ENCODE measurements around the gene DLG2. TPM values are rescaled to one million over a fixed set of nuclear protein-coding genes. Genes with fewer than 3 reads are reported as not detected.
A peak's percentile ranks its signal among the peaks of the same experiment; 100 is the strongest.

The DLG2 gene
- total and polyA plus RNA-seq, 9 of the 15 experiments (the other 6 are each of a cell fraction or from before 2014, with no cell fraction given): 0.52 to 1.6 (median 0.95) TPM

DNA sequence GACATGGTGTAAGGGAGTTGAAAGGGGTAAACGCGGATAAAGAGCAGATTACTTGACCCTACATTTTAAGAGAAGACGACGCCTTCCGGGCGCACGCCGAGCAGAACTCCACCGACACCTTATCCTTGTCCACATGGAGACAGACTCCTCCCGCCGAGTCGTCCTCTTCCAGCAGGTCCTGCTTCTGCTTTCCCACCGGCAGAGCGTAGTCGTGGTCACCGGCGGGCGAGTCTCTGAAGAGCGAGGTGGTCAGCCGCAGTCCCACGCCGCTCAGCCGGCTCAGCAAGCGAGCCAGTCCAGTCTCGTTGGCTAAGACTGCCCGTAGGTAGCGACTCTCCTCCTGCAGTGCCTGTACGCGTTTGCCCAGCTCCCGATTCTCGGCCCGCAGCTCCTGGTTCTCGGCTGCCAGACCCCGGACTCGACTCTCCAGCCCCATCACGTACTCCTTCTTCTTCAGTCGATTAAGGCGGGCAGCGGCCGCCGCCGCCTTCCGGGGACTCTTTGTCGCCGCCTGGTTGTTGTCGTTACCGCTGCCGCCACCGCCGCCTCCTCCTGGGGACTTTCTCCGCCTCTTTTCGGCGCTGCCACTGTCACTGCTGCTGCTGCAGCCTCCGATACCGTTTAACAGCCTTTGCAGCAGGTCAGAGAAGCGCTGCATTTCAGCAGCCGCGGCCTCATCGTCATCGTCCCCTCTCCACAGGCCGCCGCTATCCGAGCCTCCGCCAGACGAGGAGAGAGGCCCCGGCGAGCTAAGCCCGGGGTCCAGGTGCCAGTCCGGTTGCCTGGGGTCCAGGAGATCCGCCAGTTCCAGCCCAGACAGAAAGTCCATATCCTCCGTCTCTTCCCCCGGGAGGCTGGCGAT is 36.8 kb upstream of the DLG2 start (continued):
- no peak for TF ChIP-seq RFX7 (CRISPR knock-in tag; IDR thresholded peaks at IDR 0.05)
- TF ChIP-seq SAP30 (IDR thresholded peaks at IDR 0.05; ENCODE audit: borderline replicate concordance, insufficient read depth, low read depth, low read length, poor library complexity, severe bottlenecking): peak; percentile 25
- 0 out of 2 replicates have a peak, but pooled peaks have one; percentile 16 for TF ChIP-seq KLF16 (IDR thresholded peaks at IDR 0.05)
- TF ChIP-seq, protein P1, sequence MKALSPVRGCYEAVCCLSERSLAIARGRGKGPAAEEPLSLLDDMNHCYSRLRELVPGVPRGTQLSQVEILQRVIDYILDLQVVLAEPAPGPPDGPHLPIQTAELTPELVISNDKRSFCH (CRISPR knock-in tag; IDR thresholded peaks at IDR 0.05): no peak
- TF ChIP-seq, protein P1 (tag; IDR thresholded peaks at IDR 0.05): no peak
- TF ChIP-seq LCOR (CRISPR knock-in tag; IDR thresholded peaks at IDR 0.05): peak; percentile 32; the same call in 1 of the 2 replicates
- TF ChIP-seq DDX20 (tag; IDR thresholded peaks at IDR 0.05; ENCODE audit: low read depth): no peak
- TF ChIP-seq ZNF707 (CRISPR knock-in tag; conservative IDR thresholded peaks at IDR 0.05): no peak
- no peak for TF ChIP-seq ZNF282 (CRISPR knock-in tag; IDR thresholded peaks at IDR 0.05)
- TF ChIP-seq RB1 (IDR thresholded peaks at IDR 0.05; ENCODE audit: low read depth): peak; percentile 40; the same call in 1 of the 2 replicates
- TF ChIP-seq ZKSCAN1 (IDR thresholded peaks at IDR 0.05; ENCODE audit: low read depth, low read length): 0 out of 2 replicates have a peak, but pooled peaks have one; percentile 43
- TF ChIP-seq CAMTA2 (CRISPR knock-in tag; conservative IDR thresholded peaks at IDR 0.05): no peak
- TF ChIP-seq KAT7 (CRISPR knock-in tag; IDR thresholded peaks at IDR 0.05; ENCODE audit: borderline replicate concordance): peak; percentile 44; the same call in 1 of the 2 replicates
- TF ChIP-seq ZNF134 (CRISPR knock-in tag; conservative IDR thresholded peaks at IDR 0.05): no peak
- no peak for TF ChIP-seq U2AF2 (optimal IDR thresholded peaks at IDR 0.05; ENCODE audit: low read depth, low read length)
- TF ChIP-seq, protein P2, sequence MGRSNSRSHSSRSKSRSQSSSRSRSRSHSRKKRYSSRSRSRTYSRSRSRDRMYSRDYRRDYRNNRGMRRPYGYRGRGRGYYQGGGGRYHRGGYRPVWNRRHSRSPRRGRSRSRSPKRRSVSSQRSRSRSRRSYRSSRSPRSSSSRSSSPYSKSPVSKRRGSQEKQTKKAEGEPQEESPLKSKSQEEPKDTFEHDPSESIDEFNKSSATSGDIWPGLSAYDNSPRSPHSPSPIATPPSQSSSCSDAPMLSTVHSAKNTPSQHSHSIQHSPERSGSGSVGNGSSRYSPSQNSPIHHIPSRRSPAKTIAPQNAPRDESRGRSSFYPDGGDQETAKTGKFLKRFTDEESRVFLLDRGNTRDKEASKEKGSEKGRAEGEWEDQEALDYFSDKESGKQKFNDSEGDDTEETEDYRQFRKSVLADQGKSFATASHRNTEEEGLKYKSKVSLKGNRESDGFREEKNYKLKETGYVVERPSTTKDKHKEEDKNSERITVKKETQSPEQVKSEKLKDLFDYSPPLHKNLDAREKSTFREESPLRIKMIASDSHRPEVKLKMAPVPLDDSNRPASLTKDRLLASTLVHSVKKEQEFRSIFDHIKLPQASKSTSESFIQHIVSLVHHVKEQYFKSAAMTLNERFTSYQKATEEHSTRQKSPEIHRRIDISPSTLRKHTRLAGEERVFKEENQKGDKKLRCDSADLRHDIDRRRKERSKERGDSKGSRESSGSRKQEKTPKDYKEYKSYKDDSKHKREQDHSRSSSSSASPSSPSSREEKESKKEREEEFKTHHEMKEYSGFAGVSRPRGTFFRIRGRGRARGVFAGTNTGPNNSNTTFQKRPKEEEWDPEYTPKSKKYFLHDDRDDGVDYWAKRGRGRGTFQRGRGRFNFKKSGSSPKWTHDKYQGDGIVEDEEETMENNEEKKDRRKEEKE (IDR thresholded peaks at IDR 0.05; ENCODE audit: borderline replicate concordance in 1 of 2, control insufficient read depth in 1 of 2, low read depth in 2 of 2, low read length in 1 of 2): peak in 1 of 2 experiments; percentile 22; a peak in 1 of 4 replicates
- TF ChIP-seq POLR3A (IDR thresholded peaks at IDR 0.05; ENCODE audit: borderline replicate concordance, extremely low read depth, insufficient read depth, insufficient read length): no peak
- TF ChIP-seq KDM4B (IDR thresholded peaks at IDR 0.05; ENCODE audit: borderline replicate concordance in 2 of 2, low read depth in 1 of 2): no peak
- TF ChIP-seq, protein P3, sequence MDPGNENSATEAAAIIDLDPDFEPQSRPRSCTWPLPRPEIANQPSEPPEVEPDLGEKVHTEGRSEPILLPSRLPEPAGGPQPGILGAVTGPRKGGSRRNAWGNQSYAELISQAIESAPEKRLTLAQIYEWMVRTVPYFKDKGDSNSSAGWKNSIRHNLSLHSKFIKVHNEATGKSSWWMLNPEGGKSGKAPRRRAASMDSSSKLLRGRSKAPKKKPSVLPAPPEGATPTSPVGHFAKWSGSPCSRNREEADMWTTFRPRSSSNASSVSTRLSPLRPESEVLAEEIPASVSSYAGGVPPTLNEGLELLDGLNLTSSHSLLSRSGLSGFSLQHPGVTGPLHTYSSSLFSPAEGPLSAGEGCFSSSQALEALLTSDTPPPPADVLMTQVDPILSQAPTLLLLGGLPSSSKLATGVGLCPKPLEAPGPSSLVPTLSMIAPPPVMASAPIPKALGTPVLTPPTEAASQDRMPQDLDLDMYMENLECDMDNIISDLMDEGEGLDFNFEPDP (CRISPR knock-in tag; IDR thresholded peaks at IDR 0.05): no peak
- no peak for TF ChIP-seq TCF7 (IDR thresholded peaks at IDR 0.05; ENCODE audit: borderline replicate concordance)
- no peak for TF ChIP-seq SNIP1 (IDR thresholded peaks at IDR 0.05; ENCODE audit: low read depth)
- no peak for TF ChIP-seq ZZZ3 (IDR thresholded peaks at IDR 0.05)
- no peak for TF ChIP-seq SLC30A9 (CRISPR knock-in tag; IDR thresholded peaks at IDR 0.05)
- TF ChIP-seq NFATC3 (IDR thresholded peaks at IDR 0.05): no peak

All from K562 (cell line).